GM18867 (cell line): Measurements from ENCODE around the gene CERS6.
"Not testable (repeated sequence)": the region's sequence is repeated elsewhere in the genome, so short reads cannot be mapped to it uniquely, and the experiment has no call there.

ENCODE experiments used
- ATAC-seq: cut with Tn5 transposase; IDR thresholded peaks from one replicate; pipeline ENCODE4 v1.9.1; 2021; ENCODE audit warnings: mild to moderate bottlenecking, moderate library complexity; ENCODE audit not compliant: unreplicated experiment

Gene CERS6

DNA sequence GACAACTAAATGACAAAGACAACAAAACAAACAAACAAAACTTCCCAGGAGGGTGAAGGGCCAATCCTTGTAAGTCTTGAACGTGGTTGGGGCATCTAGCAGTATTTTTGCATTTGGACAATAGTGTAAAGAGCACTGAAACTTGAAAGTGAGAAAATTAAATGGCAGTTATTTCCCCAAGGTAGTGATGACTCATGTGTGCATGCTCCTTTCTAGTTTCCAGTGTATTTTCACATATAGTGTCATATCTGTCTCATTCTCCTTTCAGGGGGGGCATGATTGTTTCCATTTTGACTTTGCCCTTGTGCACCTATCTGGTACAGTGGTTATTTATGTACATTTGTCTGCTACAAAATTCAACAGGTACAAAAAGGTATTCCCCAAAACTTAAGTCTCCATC lies 39.5 kb downstream of the CERS6 start:
- peak; percentile 92 for ATAC-seq

DNA sequence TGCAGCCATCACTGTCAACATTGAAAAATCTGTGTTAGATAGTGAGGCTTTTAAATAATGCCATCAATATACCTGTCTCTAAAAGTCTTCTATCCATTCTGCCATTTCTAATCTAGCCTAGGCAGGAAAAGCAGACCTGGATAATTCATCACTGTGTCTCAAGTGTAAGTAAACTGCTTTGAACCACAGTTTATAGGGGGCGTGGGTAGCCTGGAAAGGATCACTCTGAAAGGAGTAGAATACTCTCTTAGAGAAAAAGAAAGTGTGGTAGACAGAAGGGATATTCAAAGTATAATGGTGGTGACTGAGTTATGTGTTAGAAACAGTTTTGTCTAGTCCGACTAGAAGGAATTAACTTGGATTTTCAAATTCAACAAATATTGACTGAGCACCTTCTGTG lies 40.8 kb downstream of the CERS6 start:
- ATAC-seq: no peak

DNA sequence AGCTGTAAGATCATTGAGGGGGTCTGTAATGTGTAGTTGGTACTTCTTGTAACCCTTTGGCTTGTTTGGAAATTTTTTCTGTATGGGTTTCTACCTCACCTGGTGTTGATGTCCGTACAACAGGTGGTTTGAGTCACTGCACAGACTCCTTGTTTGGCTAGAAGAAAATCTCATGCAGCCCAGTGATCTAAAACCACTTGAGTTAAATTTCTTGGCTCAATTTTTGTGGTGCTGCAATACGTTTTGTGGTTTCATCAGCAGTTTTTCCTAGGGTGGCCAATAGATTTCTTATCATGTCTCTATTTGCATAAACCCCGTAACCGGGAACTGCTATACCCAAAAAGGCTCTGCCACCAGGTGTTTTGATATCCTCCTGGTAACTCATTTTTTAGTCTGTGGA lies 43.4 kb downstream of the CERS6 start:
- ATAC-seq: no peak

DNA sequence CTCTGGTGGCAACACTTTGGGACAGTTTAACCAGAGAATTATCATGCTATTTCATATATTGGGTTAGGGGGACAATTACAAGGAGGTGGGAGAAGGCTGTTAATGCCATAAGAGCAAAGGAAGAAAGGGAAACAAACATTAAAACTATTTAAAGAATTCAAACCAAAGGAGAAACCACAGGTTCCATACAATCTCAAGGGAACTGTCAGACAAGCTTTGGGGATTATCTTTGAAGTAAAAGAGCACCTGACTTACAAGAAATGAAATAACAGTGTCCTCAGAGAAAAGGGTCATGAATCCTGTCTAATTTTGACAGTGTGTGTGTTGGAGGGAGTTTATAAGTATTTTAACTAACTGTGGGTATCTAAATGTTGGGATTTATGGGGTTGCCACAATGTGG lies 44.4 kb downstream of the CERS6 start:
- ATAC-seq: no peak

DNA sequence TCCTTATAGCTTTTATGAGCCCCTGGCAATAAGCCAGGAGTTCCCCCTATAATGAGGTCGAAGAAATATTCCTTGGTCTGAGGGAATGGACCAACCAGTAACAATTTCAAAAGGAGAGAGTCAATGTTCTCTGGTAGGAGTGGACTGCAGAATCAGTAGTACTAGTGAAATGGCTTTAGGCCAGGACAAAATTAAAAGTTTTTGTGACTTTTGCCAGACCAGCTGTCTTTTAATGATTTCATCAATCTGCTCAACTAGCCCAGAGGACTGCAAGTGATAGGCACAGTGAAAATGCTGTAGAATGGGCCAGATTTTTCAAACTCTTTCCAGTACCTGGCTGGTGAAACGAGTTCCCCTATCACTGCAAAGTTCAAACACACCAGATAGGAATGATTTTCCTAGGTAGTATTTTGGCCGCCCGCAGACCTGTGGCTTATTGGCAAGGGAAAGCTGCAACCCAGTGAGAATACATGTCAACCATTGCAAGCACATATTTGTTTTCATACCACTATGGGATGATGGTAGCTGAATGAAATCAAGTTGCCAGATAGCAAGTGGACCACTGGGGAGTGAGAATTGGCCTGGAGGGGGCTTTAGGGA lies 45.5 kb downstream of the CERS6 start:
- no peak for ATAC-seq

DNA sequence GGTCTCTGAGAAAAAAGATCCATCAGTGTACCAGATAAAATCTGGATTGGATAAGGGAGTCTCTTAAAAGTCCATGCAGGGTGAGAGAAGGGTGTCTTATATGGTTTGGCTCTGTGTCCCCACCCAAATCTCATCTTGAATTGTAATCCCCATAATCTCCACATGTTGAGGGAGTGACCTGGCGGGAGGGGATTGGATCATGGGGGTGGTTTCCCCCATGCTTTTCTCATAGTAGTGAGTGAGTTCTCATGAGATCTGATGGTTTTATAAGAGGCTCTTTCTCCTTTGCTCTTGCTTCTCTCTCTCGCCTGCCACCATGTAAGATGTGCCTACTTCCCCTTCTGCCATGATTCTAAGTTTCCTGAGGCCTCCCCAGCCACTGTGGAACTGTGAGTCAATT lies 46.8 kb downstream of the CERS6 start:
- ATAC-seq: not testable (repeated sequence)

DNA sequence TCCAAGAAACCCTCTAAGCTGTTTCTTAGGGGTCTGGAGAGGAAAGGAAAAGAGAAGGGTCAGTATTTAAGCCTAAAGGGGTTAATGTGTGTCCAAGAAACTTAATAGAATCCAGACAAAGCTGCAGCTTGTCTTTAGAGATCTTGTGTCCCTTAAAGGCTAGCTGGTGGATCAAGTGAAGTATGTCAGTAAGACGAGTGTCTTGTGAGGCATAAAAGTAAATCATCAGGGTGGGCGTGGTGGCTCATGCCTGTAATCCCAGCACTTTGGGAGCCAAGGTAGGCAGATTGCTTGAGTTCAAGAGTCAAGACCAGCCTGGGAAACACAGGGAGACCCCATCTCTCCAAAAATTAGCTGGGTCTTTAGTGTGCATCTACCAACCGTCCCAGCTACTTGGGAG lies 47.8 kb downstream of the CERS6 start:
- ATAC-seq: no peak

DNA sequence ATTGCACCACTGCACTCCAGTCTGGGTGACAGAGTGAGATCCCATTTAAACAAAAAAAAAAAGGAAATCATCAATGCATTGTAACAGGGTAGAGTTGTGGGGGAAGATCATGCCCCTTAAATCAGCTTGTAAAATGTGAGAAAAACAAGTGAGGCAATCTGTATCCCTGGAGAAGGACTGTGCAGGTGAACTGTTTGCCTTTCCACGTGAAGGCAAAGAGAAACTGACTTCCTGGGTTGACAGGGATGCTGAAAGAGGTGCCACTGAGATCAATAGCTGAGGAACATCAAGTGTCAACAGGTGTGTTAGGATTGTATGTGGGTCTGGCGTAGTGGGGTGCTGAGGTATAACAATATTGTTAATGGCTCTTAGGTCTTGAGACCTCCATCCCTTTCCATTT lies 48.3 kb downstream of the CERS6 start:
- ATAC-seq: no peak

DNA sequence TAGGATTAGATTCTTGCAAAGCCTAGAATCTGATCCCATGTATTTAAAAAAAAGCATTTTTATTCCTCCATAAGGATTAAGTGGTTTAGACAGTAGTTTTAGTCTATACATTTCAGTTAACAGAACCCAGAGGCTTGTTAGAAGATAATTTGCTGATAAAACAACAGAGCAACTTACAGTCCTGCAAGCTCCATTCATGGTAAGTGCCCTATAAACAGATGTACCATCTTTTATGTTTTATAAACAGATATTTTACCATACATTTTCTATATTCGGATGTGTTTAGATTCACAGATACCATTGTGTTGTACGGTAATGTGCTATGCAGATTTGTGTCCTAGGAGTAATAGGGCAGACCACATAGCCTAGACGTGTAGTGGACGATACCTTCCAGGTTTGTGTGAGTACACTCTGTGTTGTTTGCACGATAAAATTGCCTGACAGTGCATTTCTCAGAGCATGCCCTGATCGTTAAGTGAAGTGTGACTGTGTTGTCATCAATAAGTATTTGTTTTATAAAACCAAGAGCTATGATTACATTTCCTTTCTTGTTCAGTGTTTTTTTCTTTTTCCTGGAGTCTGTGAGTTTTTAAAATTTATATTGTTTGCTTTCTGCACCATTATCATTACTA lies 54.2 kb downstream of the CERS6 start:
- ATAC-seq: no peak

DNA sequence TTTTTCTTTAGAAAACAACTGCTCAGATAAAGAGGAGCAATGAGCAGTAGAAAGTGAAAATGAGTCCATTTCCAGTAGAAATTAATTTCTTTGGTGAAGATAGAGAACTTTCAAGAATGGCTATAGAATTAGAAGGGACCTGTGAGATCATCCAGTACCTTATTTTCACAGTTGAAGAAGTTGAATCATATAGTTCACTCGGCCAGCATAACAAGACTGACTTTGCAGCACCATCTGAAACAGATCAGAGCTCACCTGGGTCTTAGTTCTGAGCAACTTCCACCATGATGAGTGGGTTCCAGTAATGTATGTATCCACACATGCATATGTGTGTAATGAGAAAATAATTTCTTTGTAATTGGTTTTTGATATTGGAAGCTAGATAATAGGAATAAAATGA lies 58.6 kb downstream of the CERS6 start:
- ATAC-seq: no peak

DNA sequence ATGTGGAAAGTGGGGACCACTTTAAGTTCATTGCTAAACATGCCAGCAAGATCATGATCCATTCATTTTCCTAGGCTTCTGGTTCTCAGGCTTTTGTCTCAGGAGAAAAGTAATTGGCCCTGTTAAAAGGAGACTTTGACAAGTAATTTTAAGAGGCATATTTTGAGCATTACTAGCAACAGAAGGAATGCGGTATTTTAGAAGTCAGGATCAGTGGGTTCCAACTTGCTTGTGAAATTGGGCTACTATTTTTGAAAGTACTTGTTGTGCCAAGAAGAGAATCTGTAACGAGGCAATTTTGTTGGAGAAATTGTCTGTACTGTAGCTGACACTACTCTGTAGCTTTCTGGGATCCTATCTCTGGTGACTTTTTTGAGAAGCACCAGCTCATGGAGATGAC lies 59.4 kb downstream of the CERS6 start:
- no peak for ATAC-seq

DNA sequence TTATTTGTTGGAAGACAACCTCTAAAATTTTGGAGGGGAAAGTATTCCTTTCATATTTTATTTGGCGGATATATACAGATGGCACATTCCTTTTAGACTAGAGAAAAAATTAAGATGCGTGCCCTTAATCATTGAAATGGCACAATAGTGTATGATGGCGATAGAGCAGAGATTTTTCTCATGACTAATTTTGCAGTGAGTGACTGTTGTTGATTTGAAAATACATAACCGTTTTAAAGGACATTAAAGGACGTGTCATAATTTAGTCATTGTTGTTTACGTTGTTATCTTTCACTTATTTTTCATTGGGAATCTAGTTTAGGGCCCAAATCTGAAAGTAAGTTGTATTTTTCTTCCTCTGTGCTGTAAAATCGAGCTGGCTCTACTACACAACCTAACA lies 61.7 kb downstream of the CERS6 start:
- no peak for ATAC-seq

DNA sequence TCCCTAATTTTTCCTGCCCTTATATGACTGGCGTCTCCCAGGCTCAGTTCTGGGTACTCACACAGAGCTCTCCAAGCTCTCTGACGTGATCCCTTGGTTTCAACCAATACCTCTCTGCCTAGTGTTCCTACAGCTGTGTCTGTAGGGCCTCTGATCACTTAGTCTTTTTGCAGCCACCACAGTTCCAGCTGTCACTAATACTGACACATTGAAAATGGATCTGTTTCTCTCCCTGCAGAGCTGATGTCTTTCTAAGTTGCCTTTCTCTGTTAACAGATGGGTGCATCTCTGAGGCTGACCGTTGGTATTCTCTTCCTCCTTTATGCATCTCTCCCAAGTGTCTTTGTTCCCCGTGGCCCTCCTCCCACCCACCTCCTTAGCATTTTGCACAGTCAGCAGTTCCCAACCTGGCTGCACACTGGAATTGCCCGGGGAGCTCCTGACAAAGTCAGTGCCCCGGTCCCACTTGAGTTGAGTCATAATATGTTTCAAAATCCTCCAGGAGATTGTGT lies 62.5 kb downstream of the CERS6 start:
- no peak for ATAC-seq

DNA sequence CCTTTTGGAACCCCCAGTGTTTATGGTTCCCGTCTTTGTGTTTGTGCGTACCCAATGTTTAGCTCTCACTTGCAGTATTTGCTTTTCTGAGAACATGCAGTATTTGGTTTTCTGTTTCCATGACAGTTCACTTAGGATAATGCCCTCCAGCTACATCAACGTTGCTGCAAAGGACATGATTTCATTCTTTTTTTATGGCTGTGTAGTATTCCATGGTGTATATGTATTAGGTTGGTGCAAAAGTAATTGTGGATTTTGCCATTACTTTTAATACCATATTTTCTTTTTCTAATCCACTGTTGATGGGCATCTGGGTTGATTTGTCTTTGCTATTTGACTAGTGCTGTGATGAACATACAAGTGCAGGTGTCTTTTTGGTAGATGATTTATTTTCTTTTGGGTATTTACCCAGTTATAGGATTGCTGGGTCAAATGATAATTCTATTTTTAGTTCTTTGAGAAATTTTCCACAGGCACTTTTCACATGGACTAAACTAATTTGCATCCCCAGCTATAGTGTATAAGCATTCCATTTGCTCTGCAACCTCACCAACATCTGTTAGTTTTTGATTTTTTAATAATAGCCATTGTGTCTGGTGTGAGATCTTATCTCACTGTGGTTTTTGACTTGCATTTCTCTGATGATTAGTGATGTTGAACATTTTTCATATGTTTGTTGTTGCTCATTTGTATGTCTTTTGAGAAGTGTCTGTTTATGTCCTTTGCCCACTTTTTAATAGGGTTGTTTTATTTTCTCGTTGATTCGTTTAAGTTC lies 63.6 kb downstream of the CERS6 start:
- no peak for ATAC-seq

DNA sequence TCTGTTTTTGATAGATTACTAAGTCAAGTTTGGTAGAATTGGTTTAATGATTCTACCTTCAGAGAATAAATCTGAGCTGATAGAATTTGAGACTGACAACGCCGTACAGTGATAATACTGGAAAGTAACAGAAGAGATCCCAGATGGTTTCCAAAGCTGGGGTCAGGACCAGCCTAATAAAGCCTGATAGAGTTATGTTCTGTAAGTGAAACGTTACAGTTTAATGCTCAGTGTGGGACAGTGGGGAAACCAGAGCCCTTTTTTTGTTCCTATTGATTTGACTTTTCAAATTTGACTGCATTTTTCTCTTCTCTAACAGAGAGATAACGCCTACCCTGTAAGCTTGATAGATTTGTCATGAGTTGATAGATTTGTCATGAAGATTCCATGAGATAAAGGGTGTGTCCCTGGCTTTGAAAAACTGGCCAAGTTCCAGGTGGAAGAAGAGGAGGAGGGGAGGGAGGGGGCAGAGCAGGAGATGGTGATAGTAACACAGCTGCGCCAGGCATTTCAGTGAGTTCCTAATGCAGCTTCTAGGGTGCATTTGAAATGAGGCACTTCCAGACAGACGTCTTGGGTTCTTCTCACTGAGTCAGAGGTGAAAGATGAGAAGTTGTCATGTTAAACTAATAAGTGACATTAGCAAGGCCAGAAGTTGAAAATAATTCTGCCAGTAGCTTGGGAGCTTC lies 65.1 kb downstream of the CERS6 start:
- no peak for ATAC-seq

DNA sequence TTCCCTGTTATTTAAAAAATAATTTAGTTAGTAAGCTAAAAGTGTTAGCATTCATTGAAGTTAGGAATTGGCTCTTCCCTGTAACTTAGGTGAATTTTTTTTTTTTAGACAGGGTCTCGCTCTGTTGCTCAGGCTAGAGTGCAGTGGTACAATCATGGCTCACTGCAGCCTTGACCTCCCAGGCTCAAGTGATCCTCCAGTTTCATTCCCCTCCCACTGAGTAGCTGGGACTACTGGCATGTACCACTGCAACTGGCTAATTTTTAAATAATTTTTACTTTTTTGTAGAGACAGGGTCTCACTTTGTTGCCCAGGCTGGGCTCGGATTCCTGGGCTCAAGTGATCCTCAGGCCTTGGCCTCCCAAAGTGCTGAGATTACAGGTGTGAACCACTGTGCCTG lies 66.4 kb downstream of the CERS6 start:
- ATAC-seq: no peak

DNA sequence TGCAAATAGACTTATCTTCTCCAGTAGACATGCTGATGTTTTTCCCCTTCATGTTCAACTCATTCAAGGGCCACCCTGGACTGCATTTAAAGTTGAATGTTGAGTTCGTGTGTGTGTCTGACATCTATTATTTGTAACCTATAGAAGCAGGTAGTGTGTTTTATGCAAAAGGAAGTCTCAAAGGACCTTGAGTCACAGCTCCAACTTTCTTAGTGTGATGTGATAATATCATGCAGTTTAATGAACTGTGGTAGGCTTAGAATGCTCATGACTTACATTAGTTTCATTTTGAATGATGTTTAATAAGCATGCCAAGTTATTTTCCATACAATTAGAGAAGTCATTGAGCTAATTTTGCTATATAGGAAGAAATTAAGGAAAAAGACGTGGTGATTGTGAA lies 67.9 kb downstream of the CERS6 start:
- no peak for ATAC-seq

DNA sequence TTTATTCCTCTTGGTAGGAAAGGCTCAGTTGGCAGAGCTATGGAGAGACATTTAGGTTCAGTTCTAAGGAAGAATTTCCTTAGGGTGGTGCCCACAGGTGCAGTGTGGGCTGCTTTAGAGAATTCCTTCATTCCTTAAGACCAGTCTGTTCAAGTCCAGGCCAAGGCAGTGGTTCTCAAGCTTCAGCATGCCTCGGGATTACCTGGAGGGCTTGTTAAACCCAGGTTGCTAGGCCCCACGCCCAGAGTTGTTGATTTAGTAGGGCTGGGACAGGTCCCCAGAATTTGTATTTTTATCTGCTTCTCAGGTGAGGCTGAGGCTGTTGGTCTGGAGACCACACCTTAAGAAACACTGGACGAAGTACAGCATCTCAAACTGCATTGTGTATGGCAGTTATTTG lies 68.9 kb downstream of the CERS6 start:
- ATAC-seq: no peak

DNA sequence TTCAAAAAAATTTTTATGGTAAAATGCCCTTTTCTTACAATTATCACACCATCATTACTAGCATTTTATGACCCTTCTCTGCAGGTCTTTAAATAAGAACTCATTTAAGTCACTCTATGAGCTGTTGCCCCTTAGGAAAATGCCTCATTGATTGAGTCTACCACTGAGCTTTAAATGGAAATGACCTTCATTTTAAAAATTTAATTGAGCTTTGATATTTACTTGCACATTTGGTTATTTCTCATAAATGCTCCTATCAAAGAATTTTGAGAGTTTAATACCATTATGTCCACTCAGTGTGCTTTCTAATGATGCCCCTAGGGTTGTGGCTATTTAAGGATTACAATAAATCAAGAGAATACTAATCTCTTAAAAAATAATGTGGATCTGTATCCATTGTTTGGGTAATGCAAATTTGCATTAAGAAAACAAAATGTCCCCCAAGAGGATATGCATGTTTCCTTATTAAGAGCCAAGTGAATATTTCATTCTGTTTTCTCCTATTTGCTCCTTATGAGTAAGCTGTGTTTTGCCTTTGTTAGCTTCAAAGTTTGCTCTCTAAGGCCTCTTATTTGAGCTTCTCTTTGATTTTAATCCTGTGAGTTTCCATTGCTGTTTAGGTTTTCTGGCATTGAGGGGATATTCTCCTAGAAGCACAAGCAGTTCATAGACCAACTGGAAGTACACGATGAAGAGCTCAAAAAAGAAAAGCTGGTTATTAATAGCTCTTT lies 69.8 kb downstream of the CERS6 start:
- ATAC-seq: no peak

DNA sequence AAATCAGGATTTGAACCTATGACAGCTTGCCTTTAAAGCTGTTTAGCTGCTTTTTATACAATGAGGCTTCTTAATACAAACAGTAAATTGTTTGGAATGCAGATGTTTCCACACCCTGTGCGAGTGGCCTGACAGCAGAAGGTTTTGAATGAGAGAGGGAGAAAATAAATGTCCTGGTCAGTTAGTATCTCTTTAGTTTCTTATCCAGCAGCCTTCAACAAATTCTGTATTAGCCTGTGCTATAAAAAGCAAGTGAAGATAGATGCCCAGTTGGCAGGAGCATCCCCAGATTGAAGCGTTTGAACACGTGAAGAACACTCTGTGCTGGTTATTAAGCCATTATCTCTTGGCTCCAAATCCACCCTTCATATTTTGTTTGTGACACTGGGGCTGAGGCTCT lies 70.6 kb downstream of the CERS6 start:
- no peak for ATAC-seq

DNA sequence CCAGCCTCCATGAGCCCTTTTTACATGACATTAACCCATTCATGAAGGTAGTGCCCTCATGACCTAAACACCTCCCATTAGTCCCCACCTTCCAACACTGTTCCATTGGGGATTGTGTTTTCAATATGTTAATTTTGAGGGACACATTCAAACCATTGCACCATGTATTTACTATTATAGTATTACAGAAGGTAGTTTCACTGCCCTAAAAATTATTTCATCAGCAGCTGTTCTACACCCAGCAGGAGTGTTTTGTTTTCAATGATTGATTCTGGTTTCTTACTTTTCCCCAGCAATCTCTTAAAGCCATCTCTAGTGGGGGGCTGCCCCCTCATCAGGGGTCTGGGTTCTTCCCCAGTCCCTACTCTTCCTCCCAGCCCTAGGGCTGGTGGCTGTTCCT lies 71.9 kb downstream of the CERS6 start:
- ATAC-seq: no peak
